GM12801 (cell line): ENCODE data around the gene ATP5ME.

Experiments
- TF ChIP-seq, protein P1 (sequence below): IDR thresholded peaks from one replicate; pipeline ENCODE4 v1.5.1; 2011; ENCODE audit warnings: control low read depth; ENCODE audit not compliant: insufficient read length; ENCODE audit errors: extremely low read depth

ATP5ME gene

DNA sequence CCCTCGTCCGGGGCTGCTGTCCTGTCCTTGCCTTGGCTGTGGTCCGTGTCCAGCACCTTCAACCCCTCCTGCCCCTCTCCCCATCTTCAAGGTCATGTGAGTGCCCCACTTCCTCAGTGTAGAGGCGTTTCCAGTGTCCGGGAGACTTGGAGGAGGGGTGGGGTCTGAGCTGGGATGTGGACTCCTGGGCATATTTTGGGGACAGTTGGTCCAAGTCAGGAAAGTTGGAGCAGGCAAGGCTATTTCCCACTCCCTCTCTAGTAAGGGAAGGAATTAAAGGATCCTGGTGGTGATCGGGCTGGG, 34.5 kb upstream of the ATP5ME start:
- TF ChIP-seq, protein P1, sequence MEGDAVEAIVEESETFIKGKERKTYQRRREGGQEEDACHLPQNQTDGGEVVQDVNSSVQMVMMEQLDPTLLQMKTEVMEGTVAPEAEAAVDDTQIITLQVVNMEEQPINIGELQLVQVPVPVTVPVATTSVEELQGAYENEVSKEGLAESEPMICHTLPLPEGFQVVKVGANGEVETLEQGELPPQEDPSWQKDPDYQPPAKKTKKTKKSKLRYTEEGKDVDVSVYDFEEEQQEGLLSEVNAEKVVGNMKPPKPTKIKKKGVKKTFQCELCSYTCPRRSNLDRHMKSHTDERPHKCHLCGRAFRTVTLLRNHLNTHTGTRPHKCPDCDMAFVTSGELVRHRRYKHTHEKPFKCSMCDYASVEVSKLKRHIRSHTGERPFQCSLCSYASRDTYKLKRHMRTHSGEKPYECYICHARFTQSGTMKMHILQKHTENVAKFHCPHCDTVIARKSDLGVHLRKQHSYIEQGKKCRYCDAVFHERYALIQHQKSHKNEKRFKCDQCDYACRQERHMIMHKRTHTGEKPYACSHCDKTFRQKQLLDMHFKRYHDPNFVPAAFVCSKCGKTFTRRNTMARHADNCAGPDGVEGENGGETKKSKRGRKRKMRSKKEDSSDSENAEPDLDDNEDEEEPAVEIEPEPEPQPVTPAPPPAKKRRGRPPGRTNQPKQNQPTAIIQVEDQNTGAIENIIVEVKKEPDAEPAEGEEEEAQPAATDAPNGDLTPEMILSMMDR, result no peak

DNA sequence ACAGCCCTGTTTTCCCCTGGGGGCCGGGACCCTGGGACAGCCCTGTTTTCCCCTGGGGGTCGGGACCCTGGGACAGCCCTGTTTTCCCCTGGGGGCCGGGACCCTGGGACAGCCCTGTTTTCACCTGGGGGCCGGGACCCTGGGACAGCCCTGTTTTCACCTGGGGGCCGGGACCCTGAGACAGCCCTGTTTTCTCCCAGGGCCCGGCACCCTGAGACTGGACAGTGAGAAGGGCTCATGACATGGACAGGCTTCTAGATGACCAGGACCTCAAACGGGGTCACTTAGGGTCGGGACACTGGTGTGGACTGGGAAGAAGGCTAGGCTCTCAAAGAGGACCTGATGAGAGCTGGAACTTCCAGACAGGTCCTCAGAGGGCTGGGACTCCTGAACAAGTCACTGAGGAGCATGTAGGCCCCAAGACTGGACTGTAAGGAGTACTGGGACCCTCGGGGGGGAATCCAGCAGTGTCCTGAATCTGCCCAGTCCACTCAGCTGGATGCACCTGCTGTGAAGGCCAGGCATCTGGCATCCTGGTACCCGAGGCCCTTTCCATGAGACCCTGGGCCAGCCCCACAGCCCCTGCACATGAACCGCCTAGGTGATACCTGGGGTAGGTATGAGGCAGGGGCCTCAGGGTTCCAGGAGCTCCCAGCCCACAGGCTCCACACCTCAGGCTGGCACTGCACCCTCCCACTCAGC, 34.0 kb upstream of the ATP5ME start:
- TF ChIP-seq, protein P1, result no peak

DNA sequence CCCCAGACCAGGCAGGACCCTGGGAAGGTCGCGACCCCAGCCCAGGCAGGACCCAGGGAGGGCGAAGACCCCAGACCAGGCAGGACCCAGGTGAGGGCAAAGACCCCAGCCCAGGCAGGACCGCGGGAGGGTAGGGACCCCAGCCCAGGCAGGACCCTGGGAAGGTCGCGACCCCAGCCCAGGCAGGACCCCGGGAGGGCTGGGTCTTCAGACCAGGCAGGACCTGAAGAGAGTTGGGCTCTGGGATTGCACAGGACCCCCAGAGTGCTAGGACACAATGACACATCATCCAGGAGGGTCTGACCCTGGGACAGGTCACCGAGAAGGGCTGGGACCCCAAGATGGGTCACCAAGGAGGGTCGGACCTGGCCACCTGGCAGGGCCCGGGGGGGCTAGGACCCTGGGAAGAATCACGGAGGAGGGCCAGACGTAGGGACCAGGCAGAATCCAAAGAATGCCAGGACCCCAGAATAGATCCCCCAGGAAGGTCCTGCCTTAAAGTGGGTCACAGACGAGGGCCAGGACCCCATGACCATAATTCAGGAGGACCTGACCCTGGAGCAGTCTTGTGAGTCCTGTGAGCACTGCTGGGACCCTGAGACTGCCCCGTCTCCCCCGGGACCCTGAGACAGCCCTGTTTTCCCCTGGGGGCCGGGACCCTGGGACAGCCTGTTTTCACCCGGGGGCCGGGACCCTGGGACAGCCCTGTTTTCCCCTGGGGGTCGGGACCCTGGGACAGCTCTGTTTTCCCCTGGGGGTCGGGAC, 32.9 kb upstream of the ATP5ME start:
- TF ChIP-seq, protein P1, result no peak

DNA sequence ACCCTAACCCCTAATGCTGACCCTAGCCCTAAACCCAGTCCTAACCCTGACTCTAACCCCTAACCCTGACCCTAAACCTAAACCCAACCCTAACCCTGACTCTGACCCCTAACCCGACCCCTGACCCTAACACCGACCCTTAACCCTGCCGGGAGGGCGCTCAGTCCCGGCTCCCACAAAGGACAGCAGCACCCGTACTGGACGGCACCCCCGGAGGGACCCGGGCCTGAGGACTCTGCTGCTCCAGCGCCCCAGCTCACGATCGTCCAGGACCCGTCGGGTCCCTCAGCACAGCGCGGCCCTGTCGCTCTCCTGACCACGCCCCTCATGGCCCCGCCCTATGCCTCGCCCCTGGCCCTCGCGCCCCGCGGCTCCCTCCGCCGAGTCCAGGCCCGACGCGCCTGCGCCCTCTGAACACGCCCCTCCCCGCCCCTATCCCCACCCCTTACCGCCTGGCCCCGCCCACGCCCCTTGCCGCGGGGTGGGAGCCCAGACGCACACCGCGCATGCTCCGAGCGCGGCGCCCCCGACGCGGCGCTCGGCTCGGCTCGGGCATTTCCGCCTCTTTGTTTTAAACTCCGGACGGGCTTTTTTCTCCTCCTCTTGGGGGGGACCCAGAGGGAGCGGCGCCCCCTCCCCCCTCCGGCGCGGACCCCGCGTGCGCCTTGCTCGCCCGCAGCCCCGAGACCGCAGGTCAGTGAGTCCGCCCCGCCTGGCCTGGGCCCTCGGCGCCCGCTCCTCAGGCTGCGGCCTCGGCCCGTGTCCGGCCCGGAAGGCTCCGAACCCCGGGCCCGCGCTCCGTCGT, 31.4 kb upstream of the ATP5ME start, which contains the start of gene PCGF3:
TSS of gene PCGF3 (plus strand) at position 555 of the 805 bp plus-strand sequence. CDS start 27,849 bp downstream, outside the sequence.
- TF ChIP-seq, protein P1, result no peak

DNA sequence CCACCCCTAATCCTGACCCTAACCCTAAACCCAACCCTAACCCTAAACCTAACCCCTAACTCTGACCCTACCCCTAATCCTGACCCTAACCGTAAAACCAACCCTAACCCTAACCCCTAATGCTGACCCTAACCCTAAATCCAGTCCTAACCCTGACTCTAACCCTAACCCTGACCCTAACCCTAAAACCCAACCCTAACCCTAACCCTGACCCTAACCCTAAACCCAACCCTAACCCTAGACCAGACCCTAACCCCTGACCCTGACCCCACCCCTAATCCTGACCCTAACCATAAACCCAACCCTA, 30.8 kb upstream of the ATP5ME start:
- TF ChIP-seq, protein P1, result no peak

DNA sequence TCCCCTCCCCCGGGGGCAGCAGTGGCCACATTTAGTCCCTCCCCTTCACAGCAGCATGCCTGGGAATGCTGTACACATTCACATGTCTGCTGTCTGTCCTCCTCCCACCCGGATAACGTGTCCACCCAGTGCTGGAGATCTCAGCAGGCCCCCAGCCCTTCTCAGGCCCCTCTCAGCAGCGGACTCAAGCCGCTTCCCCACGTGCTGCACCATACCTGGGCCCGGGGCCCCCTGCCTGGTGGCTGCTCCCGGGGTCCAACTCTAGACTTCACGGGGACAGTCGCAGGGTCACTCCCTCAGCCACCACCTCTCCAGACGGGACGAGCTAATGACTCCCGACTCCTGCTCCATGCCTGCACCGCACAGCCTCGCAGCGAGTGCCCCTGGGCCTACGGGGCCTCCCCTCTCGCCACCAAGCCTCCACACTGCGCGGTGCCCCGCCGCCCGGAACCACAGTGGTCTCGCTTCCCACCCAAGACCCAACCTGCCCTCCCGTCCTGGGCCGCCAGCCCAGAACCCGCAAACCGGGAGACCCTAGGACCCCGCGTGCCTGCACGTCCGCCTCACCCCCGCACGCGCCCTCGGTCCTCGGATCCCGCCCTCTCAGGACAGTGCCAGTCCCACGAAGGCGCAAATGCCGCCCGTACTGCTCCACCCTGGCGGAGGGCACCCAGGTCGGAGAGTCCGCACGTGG, 30.3 kb upstream of the ATP5ME start:
- TF ChIP-seq, protein P1, result no peak
